Loucy (cell line): ENCODE results near the gene KCNK3.

Experiments
- H2AFZ ChIP-seq: fragments of 200-600 bp; sonication (generic); 2 replicates; pipeline ENCODE4 v1.6.0; 2016; ENCODE audit warnings: antibody characterized with exemption, mild to moderate bottlenecking, low read length, moderate library complexity
- H3F3A ChIP-seq: fragments of 200-600 bp; 2 replicates; pipeline ENCODE4 v1.6.0; 2016; ENCODE audit warnings: antibody characterized with exemption, low read depth, mild to moderate bottlenecking
- H3K27me3 ChIP-seq: fragments of 200-600 bp; sonication (generic); 2 replicates; pipeline ENCODE4 v1.6.1; 2014; ENCODE audit warnings: low read length, mild to moderate bottlenecking; ENCODE audit not compliant: insufficient read depth, poor library complexity, severe bottlenecking
- H3K36me3 ChIP-seq: fragments of 200-600 bp; sonication (generic); 2 replicates; pipeline ENCODE4 v1.6.1; 2016; ENCODE audit warnings: low read length; ENCODE audit not compliant: insufficient read depth
- H3K4me1 ChIP-seq: fragments of 200-600 bp; sonication (generic); 2 replicates; pipeline ENCODE4 v1.5.1; 2014; ENCODE audit warnings: low read length, mild to moderate bottlenecking; ENCODE audit not compliant: insufficient read depth, poor library complexity, severe bottlenecking
- H3K4me2 ChIP-seq: fragments of 200-600 bp; sonication (generic); 2 replicates; pipeline ENCODE4 v1.6.0; 2014; ENCODE audit warnings: antibody characterized with exemption, low read length, low read depth, mild to moderate bottlenecking; ENCODE audit not compliant: poor library complexity, severe bottlenecking
- H3K4me3 ChIP-seq: fragments of 200-600 bp; sonication (generic); 2 replicates; pipeline ENCODE4 v1.5.1; 2014; ENCODE audit warnings: low read length, mild to moderate bottlenecking, mixed read lengths; ENCODE audit not compliant: poor library complexity, severe bottlenecking
- H3K79me2 ChIP-seq: fragments of 200-600 bp; sonication (generic); 2 replicates; pipeline ENCODE4 v1.6.1; 2014; ENCODE audit warnings: low read length; ENCODE audit not compliant: insufficient read depth
- H3K9ac ChIP-seq: fragments of 200-600 bp; sonication (generic); 2 replicates; pipeline ENCODE4 v1.6.0; 2014; ENCODE audit warnings: mild to moderate bottlenecking, low read depth, low read length, moderate library complexity; ENCODE audit not compliant: poor library complexity, severe bottlenecking
- H3K9me2 ChIP-seq: fragments of 200-600 bp; sonication (generic); replicated peaks from 2 replicates; pipeline ENCODE4 v1.6.1; 2016; ENCODE audit warnings: low read depth, low read length, mixed read lengths
- H3K9me3 ChIP-seq: fragments of 200-600 bp; sonication (generic); 2 replicates; pipeline ENCODE4 v1.6.1; 2014; ENCODE audit warnings: mild to moderate bottlenecking, antibody characterized with exemption, low read length, low read depth; ENCODE audit not compliant: insufficient read depth
- H4K20me1 ChIP-seq: fragments of 200-600 bp; sonication (generic); 2 replicates; pipeline ENCODE4 v1.6.0; 2014; ENCODE audit warnings: antibody characterized with exemption, low read length, mild to moderate bottlenecking; ENCODE audit not compliant: insufficient read depth, poor library complexity, severe bottlenecking
- EZH2phosphoT487 ChIP-seq: fragments of 200-600 bp; IDR thresholded peaks from 2 replicates; pipeline ENCODE4 v1.6.1; 2018; ENCODE audit warnings: antibody characterized with exemption, mild to moderate bottlenecking, moderate library complexity, borderline replicate concordance
- TF ChIP-seq, protein P1 (sequence below): fragments of 200-600 bp; sonication (generic); conservative IDR thresholded peaks from 2 replicates; pipeline ENCODE4 v1.5.1; 2014; ENCODE audit warnings: mild to moderate bottlenecking, antibody characterized with exemption, low read length

KCNK3 gene

DNA sequence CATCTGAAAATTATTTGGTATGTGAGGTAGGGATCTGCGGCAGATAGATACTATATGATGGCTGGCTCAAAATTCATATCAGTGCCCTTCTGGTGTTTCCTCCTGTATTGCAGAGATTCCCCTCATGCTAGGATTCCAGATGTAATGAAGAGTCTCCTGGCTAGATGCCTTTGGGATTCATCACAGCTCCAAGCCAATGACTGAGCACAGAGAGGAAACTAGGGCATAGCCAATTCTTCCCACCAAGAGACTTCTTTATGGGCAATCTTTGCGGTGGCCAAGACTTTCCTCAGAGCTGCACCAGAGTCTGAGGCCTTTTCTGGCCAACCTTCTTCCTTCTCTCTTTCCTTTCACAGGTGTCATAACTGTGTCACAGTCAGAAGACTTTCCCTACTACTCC, 25.9 kb upstream of the KCNK3 start:
- Histone ChIP-seq H3K9ac (no peak overlapping the region), H3F3A (no peaks in the 10 kb centered on the region), H2AFZ (no peak overlapping the region), H4K20me1 (no peaks in the 10 kb centered on the region), H3K4me1 (no peaks in the 10 kb centered on the region), H3K9me3 (peaks cover 4% of the 10 kb centered on the region; the same call in 1 of the 2 replicates), H3K27me3 (no peaks in the 10 kb centered on the region), H3K4me2 (no peak overlapping the region), H3K9me2 (no peaks in the 10 kb centered on the region), H3K79me2 (no peaks in the 10 kb centered on the region), H3K36me3 (no peaks in the 10 kb centered on the region), H3K4me3 (no peak overlapping the region)
- no peak for TF ChIP-seq EZH2phosphoT487
- TF ChIP-seq, protein P1, sequence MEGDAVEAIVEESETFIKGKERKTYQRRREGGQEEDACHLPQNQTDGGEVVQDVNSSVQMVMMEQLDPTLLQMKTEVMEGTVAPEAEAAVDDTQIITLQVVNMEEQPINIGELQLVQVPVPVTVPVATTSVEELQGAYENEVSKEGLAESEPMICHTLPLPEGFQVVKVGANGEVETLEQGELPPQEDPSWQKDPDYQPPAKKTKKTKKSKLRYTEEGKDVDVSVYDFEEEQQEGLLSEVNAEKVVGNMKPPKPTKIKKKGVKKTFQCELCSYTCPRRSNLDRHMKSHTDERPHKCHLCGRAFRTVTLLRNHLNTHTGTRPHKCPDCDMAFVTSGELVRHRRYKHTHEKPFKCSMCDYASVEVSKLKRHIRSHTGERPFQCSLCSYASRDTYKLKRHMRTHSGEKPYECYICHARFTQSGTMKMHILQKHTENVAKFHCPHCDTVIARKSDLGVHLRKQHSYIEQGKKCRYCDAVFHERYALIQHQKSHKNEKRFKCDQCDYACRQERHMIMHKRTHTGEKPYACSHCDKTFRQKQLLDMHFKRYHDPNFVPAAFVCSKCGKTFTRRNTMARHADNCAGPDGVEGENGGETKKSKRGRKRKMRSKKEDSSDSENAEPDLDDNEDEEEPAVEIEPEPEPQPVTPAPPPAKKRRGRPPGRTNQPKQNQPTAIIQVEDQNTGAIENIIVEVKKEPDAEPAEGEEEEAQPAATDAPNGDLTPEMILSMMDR, result no peak

DNA sequence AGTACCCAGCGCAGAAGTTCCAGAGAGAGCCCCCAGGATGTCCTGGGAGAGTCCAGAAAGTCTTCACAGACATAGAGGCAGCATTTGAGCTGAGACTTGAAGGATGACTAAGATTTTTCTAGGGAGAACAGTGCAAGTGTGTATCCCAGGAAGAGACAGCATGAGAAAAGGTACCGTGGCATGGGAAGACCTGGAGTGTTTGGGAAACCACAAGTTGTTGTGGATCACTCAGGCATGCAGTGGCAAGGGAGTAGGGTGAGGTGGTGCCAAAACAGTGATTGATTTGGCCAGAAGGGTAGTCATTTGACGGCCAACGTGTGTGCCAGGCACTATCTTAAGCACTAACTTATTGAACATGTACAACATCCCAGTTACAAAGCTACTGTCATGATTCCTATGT, 24.5 kb upstream of the KCNK3 start:
- H3K4me2 ChIP-seq, result no peak overlapping the region
- no peaks in the 10 kb centered on the region for H3K9me2 ChIP-seq
- H3K79me2 ChIP-seq, result no peaks in the 10 kb centered on the region
- no peaks in the 10 kb centered on the region for H3F3A ChIP-seq
- H3K4me3 ChIP-seq, result no peak overlapping the region
- no peaks in the 10 kb centered on the region for H3K4me1 ChIP-seq
- H3K9ac ChIP-seq, result no peak overlapping the region
- peaks cover 4% of the 10 kb centered on the region; the same call in 1 of the 2 replicates for H3K9me3 ChIP-seq
- no peaks in the 10 kb centered on the region for H4K20me1 ChIP-seq
- TF ChIP-seq, protein P1, result no peak
- no peak for TF ChIP-seq EZH2phosphoT487
- no peaks in the 10 kb centered on the region for H3K27me3 ChIP-seq
- no peaks in the 10 kb centered on the region for H3K36me3 ChIP-seq
- no peak overlapping the region for H2AFZ ChIP-seq

DNA sequence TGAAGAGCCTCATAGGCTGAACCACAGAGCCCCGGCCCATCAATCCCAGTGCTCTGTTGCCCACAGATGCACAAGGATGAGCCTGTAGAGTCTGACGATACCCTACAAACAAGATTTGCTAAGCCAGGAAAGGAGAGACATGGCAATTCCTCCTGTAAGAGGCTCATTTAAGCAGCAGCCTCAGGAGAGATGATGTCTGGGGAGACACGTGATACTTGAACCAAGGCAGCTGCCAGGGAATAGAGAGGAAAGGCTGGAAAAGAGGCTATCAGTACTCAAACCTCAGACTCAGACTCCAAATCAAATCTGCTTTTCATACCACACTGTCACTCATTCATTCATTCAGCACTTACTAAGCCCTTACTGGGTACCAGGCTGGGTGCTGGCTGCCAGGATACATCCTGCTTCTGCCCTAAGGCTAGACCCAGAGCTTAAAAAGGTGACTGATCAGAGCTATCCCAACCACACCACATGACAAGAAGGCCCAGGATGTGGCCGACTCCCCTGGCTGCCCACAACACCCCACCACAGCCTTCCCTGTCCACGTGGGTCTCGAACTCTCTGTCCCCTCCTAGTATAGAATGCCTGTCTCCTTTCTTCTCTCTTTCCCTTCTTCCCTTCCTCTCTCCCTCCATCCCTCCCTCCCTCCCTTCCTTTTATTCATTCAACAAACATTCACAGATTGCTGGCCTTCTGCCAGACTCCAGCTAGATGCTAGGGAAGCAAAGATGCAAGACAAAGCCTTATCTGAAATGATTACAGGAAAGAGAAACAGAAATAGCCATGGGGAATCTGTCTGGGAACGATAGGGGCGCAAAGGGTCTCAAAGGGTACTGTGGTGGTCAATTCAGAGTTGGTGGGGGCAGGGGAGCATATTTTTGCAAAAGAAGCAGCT, 23.4 kb upstream of the KCNK3 start:
- Histone ChIP-seq H3K36me3 (no peaks in the 10 kb centered on the region), H2AFZ (no peak overlapping the region), H3K27me3 (no peaks in the 10 kb centered on the region), H3K9ac (no peak overlapping the region), H3F3A (no peaks in the 10 kb centered on the region), H4K20me1 (no peaks in the 10 kb centered on the region), H3K4me3 (no peak overlapping the region), H3K4me1 (no peaks in the 10 kb centered on the region), H3K9me3 (peaks cover 4% of the 10 kb centered on the region; the same call in 1 of the 2 replicates), H3K9me2 (no peaks in the 10 kb centered on the region), H3K4me2 (no peak overlapping the region), H3K79me2 (no peaks in the 10 kb centered on the region)
- no peak for TF ChIP-seq EZH2phosphoT487
- TF ChIP-seq, protein P1, result no peak
